Activated CD8-positive, alpha-beta T cell treated with anti-CD3 and anti-CD28 coated beads for 36 hours (primary cell): ENCODE measurements around the gene SMU1. TPM values are rescaled to one million over a fixed set of nuclear protein-coding genes. Genes with fewer than 3 reads are reported as not detected.

Experiments used
- ATAC-seq: fragments of 200-7000 bp; cut with Tn5 transposase; one replicate; pipeline ENCODE4 v1.10.0; 2021; ENCODE audit warnings: mild to moderate bottlenecking, moderate library complexity
- CTCF ChIA-PET: fragments of 350-600 bp; sonication (Branson Sonifier 250); formaldehyde crosslinking; loops from one replicate; lab custom pipeline; 2021; ENCODE audit warnings: antibody characterized with exemption; lab: Charles Lee
- POLR2A ChIA-PET: fragments of 350-600 bp; sonication (Branson Sonifier 250); formaldehyde crosslinking; loops from one replicate; lab custom pipeline; 2021; ENCODE audit warnings: antibody characterized with exemption; lab: Charles Lee
- DNase-seq: peaks from one replicate; pipeline ENCODE4 v3.0.0-alpha.2; 2020
- H3K27ac Mint-ChIP-seq: one replicate; pipeline ENCODE4 v1.8.0; 2021; ENCODE audit warnings: mild to moderate bottlenecking, mixed read lengths
- H3K27me3 Mint-ChIP-seq: one replicate; pipeline ENCODE4 v1.8.0; 2021; ENCODE audit warnings: mixed read lengths
- H3K36me3 Mint-ChIP-seq: one replicate; pipeline ENCODE4 v1.8.0; 2021; ENCODE audit warnings: low read depth, mixed read lengths
- H3K4me1 Mint-ChIP-seq: one replicate; pipeline ENCODE4 v1.8.0; 2021; ENCODE audit warnings: low read depth, mixed read lengths
- H3K4me3 Mint-ChIP-seq: one replicate; pipeline ENCODE4 v1.8.0; 2021; ENCODE audit warnings: mild to moderate bottlenecking, moderate library complexity, mixed read lengths
- H3K9me3 Mint-ChIP-seq: one replicate; pipeline ENCODE4 v1.8.0; 2021; ENCODE audit warnings: mixed read lengths
- intact Hi-C: fragments of 100-400 bp; cut with micrococcal nuclease; formaldehyde crosslinking; loops from one replicate; pipeline ENCODE4 v1.10.0; 2022
- total RNA-seq, 2 experiments: library from RNA; stranded (reverse); gene quantifications; one replicate each; pipeline ENCODE4 v1.2.3, GENCODE V29; 2021
- TF ChIP-seq, protein P1 (sequence below): fragments of 200-600 bp; IDR thresholded peaks from one replicate; pipeline ENCODE4 v1.8.0; 2022; ENCODE audit warnings: antibody characterized with exemption, mild to moderate bottlenecking

Gene SMU1
- total RNA-seq, 2 experiments from 2014 or later = 23.8 to 23.9 TPM

GRCh38 chr9:33019797-33020196 lies 56.7 kb downstream of the SMU1 start:
- peaks cover 26% of the 10 kb centered on the region for H3K36me3 Mint-ChIP-seq
- intact Hi-C loops = no loop called here
- no peak overlapping the region for H3K4me3 Mint-ChIP-seq
- ChIA-PET POLR2A (interaction anchor here (1.8 kb wide), 1 partner anchor 19 kb away, joined by 8 read pairs; the partner anchor contains the start of gene APTX), CTCF (no interaction called here)
- TF ChIP-seq, protein P1, sequence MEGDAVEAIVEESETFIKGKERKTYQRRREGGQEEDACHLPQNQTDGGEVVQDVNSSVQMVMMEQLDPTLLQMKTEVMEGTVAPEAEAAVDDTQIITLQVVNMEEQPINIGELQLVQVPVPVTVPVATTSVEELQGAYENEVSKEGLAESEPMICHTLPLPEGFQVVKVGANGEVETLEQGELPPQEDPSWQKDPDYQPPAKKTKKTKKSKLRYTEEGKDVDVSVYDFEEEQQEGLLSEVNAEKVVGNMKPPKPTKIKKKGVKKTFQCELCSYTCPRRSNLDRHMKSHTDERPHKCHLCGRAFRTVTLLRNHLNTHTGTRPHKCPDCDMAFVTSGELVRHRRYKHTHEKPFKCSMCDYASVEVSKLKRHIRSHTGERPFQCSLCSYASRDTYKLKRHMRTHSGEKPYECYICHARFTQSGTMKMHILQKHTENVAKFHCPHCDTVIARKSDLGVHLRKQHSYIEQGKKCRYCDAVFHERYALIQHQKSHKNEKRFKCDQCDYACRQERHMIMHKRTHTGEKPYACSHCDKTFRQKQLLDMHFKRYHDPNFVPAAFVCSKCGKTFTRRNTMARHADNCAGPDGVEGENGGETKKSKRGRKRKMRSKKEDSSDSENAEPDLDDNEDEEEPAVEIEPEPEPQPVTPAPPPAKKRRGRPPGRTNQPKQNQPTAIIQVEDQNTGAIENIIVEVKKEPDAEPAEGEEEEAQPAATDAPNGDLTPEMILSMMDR = no peak
- no peak overlapping the region for H3K27ac Mint-ChIP-seq
- no peaks in the 10 kb centered on the region for H3K9me3 Mint-ChIP-seq
- no peaks in the 10 kb centered on the region for H3K27me3 Mint-ChIP-seq
- H3K4me1 Mint-ChIP-seq = peaks cover 27% of the 10 kb centered on the region
- no peak for ATAC-seq
- no peak for DNase-seq

- CTCF ChIA-PET = no interaction called here
- POLR2A ChIA-PET = no interaction called here
Observed at GRCh38 chr9:33017283-33018041, 59.0 kb downstream of the SMU1 start.

GRCh38 chr9:33014665-33015014 lies 61.8 kb downstream of the SMU1 start:
- DNase-seq (no peak), ATAC-seq (no peak)
- CTCF ChIA-PET = interaction anchor here (1.3 kb wide), 2 partner anchors 13 to 47 kb away, joined by 3 to 5 read pairs; partner anchors contain the start of gene APTX
- TF ChIP-seq, protein P1 = no peak
- H3K36me3 Mint-ChIP-seq = no peaks in the 10 kb centered on the region
- no peak overlapping the region for H3K27ac Mint-ChIP-seq
- H3K4me1 Mint-ChIP-seq = peaks cover 4% of the 10 kb centered on the region
- H3K27me3 Mint-ChIP-seq = no peaks in the 10 kb centered on the region
- H3K9me3 Mint-ChIP-seq = no peaks in the 10 kb centered on the region
- intact Hi-C loops = no loop called here
- POLR2A ChIA-PET = interaction anchor here (0.9 to 3.2 kb wide), 2 partner anchors 10 to 13 kb away, joined by 3 to 17 read pairs; partner anchors contain the start of gene DNAJA1
- H3K4me3 Mint-ChIP-seq = no peak overlapping the region

More at GRCh38 chr9:33017283-33018041, 59.0 kb downstream of the SMU1 start:
- no peak for ATAC-seq
- Mint-ChIP-seq H3K36me3 (peaks cover 10% of the 10 kb centered on the region), H3K4me1 (peaks cover 9% of the 10 kb centered on the region), H3K27me3 (no peaks in the 10 kb centered on the region), H3K4me3 (no peak overlapping the region), H3K9me3 (no peaks in the 10 kb centered on the region), H3K27ac (no peak overlapping the region)
- no peak for DNase-seq
- TF ChIP-seq, protein P1 = no peak
- intact Hi-C loops = no loop called here

DNA sequence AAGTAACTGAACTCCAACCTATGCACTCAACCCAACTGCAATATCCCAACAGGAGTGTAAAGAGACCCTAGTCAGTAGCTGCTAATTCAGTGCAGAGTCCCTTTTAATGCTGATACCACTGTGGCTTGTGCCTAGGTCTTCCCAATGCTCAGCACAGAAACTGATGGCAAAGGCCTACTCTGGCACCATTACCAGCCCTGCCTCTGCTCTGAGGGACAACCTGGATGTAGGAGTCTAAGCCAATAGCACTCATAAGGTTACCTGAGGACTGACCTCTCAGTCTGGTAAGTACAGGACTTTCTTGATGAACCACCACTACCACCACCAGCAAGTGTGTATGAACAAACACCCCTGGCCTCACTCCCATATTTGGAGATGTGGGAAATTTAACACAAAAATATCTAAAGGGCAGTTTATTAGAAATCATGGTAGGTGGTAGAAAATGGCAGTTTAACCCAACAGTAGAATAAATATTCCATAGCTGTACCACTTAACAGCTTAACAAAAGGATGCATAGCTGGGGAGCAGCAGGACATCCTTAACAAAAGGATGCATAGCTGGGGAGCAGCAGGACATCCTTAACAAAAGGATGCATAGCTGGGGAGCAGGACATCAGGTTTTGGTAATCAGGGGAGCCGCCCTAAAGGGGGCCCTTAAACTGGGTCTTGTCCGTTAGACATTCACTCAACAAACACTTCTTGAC lies 62.4 kb downstream of the SMU1 start:
- no peaks in the 10 kb centered on the region for H3K27me3 Mint-ChIP-seq
- ChIA-PET POLR2A (interaction anchor here (0.6 to 3.2 kb wide), 4 partner anchors 11 to 132 kb away, joined by 3 to 17 read pairs (median 3); partner anchors contain the start of gene DNAJA1), CTCF (interaction anchor here (0.9 to 1.3 kb wide), 2 partner anchors 9 to 46 kb away, joined by 3 to 5 read pairs; no protein-coding TSS in a partner anchor)
- no peaks in the 10 kb centered on the region for H3K9me3 Mint-ChIP-seq
- TF ChIP-seq, protein P1 = no peak
- H3K27ac Mint-ChIP-seq = no peak overlapping the region
- H3K4me1 Mint-ChIP-seq = peaks cover 4% of the 10 kb centered on the region
- H3K4me3 Mint-ChIP-seq = no peak overlapping the region
- no peak for ATAC-seq
- H3K36me3 Mint-ChIP-seq = no peaks in the 10 kb centered on the region
- intact Hi-C loops = no loop called here
- DNase-seq = no peak
